Measurements from ENCODE around the gene DCUN1D2.

Gene DCUN1D2

DNA sequence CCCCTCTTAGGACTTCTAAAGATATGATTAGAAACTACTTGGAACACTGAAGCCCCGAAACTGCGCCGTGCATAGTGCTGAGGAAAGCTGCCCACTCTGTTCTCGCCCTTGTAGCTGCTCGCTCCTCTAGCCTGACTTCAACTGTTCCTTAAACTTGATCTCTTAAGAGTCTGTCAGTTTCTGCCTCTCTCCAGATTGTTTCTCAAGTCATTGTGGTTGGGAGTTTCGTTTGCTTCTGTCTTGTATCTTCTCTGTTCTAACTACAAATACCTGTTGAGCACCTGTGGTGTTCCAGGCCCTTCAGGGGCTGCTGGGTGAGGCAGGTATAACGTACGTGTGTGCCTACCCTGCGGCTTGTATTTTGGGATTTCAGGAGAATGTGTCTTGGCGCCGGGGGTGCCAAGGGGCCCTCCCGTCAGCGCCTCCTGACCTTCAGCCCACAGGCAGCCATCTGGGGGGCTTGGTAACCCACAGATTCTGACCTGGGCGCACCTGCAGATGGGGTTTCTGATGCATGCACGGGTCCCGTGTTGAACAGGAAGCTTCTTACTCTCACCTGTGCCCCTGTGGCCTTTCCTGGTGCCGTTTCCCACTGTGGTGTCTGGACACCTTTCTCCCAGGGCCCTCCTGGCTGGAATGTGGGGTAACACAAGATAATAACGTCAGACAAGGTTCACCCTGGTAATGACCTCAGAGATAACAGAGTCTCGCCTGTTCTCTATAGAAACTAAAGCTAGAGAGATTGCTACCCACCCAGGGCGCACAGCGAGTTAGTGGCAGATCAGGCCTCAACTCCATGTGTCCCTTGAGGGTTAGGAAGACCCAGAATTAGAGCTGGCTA, 17.2 kb upstream of the DCUN1D2 start:
- no peak overlapping the region for H3K4me3 ChIP-seq (ENCODE audit: low read depth, low read length)
- TF ChIP-seq, protein P1, sequence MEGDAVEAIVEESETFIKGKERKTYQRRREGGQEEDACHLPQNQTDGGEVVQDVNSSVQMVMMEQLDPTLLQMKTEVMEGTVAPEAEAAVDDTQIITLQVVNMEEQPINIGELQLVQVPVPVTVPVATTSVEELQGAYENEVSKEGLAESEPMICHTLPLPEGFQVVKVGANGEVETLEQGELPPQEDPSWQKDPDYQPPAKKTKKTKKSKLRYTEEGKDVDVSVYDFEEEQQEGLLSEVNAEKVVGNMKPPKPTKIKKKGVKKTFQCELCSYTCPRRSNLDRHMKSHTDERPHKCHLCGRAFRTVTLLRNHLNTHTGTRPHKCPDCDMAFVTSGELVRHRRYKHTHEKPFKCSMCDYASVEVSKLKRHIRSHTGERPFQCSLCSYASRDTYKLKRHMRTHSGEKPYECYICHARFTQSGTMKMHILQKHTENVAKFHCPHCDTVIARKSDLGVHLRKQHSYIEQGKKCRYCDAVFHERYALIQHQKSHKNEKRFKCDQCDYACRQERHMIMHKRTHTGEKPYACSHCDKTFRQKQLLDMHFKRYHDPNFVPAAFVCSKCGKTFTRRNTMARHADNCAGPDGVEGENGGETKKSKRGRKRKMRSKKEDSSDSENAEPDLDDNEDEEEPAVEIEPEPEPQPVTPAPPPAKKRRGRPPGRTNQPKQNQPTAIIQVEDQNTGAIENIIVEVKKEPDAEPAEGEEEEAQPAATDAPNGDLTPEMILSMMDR (IDR thresholded peaks at IDR 0.05; ENCODE audit: borderline replicate concordance, insufficient read depth, low read depth, low read length): no peak

DNA sequence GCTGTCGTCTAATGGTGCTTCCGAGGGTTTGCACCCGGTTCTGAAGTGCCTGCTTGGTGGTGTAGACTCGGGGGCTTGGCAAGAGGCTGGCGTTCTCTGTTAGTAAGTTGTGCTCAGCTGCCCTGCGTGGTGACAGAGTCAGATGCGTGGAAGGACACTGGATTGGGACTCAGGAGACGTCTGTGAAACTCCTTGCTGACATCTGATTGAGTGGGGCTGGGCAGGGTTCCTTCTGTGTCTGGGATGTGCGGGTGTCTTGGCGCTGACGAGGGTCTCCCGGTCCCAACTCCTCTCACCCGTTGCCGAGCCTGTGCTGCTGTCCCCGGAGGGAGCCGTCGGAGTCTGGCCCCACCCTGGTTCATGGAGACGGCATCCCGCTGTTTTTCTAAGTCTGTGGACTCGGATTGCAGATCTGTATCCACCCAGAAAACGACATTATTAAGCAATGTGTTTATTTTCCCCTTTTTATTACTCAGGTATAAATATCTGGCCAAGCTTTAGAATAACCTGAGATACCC, 16.4 kb upstream of the DCUN1D2 start:
- no peak overlapping the region for H3K4me3 ChIP-seq (ENCODE audit: low read depth, low read length)
- TF ChIP-seq, protein P1 (IDR thresholded peaks at IDR 0.05; ENCODE audit: borderline replicate concordance, insufficient read depth, low read depth, low read length): no peak

DNA sequence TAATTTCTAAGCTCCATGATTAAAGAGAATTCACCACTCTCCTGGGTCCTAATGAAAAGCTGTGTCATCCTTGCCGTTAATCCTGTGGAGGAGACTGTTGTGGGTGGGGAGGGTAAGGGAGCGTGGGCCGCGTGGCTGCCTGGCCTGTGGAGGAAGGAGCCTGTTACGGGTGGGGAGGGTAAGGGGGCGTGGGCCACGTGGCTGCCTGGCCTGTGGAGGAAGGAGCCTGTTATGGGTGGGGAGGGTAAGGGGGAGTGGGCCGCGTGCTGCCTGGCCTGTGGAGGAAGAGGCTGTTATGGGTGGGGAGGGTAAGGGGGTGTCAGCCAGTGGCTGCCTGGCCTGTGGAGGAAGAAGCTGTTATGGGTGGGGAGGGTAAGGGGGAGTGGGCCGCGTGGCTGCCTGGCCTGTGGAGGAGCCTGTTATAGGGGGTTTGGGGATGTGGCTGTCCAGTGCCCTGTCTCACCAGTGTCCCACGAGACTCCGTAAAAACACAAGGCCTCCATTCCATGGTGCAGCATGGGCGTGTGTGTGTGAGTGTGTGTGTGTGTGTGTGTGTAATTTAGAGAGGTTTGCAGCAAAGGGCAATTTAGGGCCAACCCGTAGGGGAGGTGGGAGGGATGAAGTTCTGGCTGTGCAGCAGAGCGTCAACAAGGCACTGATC, 15.6 kb upstream of the DCUN1D2 start:
- TF ChIP-seq, protein P1 (IDR thresholded peaks at IDR 0.05; ENCODE audit: borderline replicate concordance, insufficient read depth, low read depth, low read length): no peak
- H3K4me3 ChIP-seq (ENCODE audit: low read depth, low read length): no peak overlapping the region

DNA sequence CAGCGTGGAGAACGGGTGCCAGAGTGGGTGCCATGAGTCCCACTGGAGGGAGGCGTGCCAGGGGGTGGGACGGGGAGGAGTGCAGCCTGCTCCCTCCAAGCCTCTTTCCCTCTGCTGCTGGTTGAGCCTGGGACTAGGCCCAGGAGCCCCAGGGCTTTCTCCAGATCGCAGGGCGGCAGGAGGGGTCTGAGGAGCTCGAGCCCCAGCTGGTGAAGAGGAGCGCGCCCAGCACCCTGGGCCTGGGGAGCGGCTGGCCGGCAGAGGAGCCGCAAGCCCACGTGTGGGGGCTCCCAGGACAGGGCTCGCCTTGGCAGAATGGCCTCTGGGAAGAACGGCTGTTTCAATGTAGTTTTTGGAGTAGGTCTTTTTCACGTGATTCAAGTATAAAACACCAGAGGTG, 12.2 kb upstream of the DCUN1D2 start:
- no peak overlapping the region for H3K4me3 ChIP-seq (ENCODE audit: low read depth, low read length)
- TF ChIP-seq, protein P1 (IDR thresholded peaks at IDR 0.05; ENCODE audit: borderline replicate concordance, insufficient read depth, low read depth, low read length): no peak

DNA sequence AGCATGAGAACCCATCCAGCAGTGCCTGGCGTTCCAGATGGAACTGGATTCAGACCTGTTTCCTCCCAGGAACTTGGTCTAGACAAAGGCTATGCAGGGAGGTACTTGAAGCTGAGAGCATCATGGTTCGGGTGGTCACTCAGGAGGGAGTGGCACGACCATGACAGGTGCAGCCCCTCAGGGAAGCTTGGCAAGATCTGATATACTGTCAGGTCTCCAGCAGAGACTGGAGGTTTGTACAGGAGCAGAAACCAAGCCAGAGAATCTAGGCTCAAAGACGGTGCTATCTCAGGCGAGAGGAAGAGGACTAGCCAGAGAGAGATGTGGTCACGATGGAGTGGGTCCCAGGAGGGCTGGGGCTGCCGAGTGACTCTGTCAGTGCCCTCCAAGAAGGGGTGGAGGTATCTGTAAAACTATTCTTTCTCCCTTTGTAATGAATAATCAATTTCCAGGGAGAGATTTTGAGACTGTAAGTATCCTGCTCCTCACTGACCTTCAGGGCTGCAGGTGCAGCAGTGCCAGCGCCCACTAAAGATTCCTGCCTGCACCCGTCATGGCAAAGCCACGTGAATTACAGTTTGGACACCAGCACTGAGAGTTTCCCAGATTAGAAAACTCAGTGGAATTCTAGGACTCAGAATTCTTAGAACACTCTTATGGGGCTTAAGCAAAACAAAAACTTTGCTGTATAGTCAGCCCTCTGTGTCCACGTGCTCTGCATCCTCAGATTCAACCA, 10.2 kb upstream of the DCUN1D2 start:
- TF ChIP-seq, protein P1 (IDR thresholded peaks at IDR 0.05; ENCODE audit: borderline replicate concordance, insufficient read depth, low read depth, low read length): no peak

DNA sequence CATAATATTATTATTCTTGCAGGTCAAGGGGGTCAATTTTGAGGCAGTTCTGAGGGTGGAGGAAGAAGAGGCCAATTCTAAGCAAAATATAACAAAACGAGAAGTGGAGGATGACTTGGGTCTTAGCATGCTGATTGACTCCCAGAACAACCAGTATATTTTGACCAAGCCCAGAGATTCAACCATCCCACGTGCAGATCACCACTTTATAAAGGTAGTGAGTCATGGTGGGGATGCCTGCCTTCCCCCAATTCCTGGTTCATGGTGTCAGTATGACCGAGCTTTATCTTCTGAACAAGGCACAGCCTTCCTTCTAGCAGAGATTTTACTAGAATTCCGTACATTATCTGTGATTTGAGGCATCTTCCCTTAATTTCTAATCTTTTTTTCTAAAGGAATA, 9.4 kb upstream of the DCUN1D2 start:
- TF ChIP-seq, protein P1 (IDR thresholded peaks at IDR 0.05; ENCODE audit: borderline replicate concordance, insufficient read depth, low read depth, low read length): no peak
- no peak overlapping the region for H3K4me3 ChIP-seq (ENCODE audit: low read depth, low read length)

More for the DNA sequence above, 10.2 kb upstream of the DCUN1D2 start:
- H3K4me3 ChIP-seq (ENCODE audit: low read depth, low read length): no peak overlapping the region
